Neural cell (in vitro differentiated cells): ENCODE data around the gene ACSS1. TPM values are rescaled to one million over a fixed set of nuclear protein-coding genes. Genes with fewer than 3 reads are reported as not detected.

Source experiments
- H2AFZ ChIP-seq: fragments of 200-600, 300-800 bp; sonication (generic), shearing (Covaris generic); 2 replicates; pipeline ENCODE4 v1.6.0; 2014; ENCODE audit warnings: low read depth, mild to moderate bottlenecking, antibody characterized with exemption, low read length, moderate library complexity
- H3F3A ChIP-seq: fragments of 200-600 bp; shearing (Covaris generic); 2 replicates; pipeline ENCODE4 v1.6.1; 2016; ENCODE audit warnings: mild to moderate bottlenecking, moderate library complexity, mixed read lengths, antibody characterized with exemption, low read length; ENCODE audit not compliant: insufficient read depth, poor library complexity, severe bottlenecking
- H3K27ac ChIP-seq: fragments of 200-600, 300-800 bp; sonication (generic), shearing (Covaris generic); 2 replicates; pipeline ENCODE4 v1.5.1; 2014; ENCODE audit warnings: mild to moderate bottlenecking, low read length, moderate library complexity
- H3K27me3 ChIP-seq: fragments of 300-800, 200-600 bp; sonication (generic), shearing (Covaris generic); 2 replicates; pipeline ENCODE4 v1.6.0; 2014; ENCODE audit warnings: mild to moderate bottlenecking, low read depth, low read length, moderate library complexity; ENCODE audit not compliant: insufficient read depth
- H3K36me3 ChIP-seq: fragments of 300-800, 200-600 bp; sonication (generic), shearing (Covaris generic); 2 replicates; pipeline ENCODE4 v1.5.1; 2014; ENCODE audit warnings: mild to moderate bottlenecking, antibody characterized with exemption, low read length, moderate library complexity; ENCODE audit not compliant: insufficient read depth
- H3K4me2 ChIP-seq: fragments of 300-800, 200-600 bp; sonication (generic), shearing (Covaris generic); 2 replicates; pipeline ENCODE4 v1.6.0; 2014; ENCODE audit warnings: mild to moderate bottlenecking, low read length
- H3K4me3 ChIP-seq: fragments of 300-800, 200-600 bp; sonication (generic), shearing (Covaris generic); 2 replicates; pipeline ENCODE4 v1.5.1; 2014; ENCODE audit warnings: mild to moderate bottlenecking, low read length, moderate library complexity
- H3K79me2 ChIP-seq: fragments of 200-600 bp; shearing (Covaris generic); replicated peaks from 2 replicates; pipeline ENCODE4 v1.6.0; 2014; ENCODE audit warnings: mild to moderate bottlenecking, low read length, moderate library complexity; ENCODE audit not compliant: insufficient read depth
- H3K9ac ChIP-seq: fragments of 300-800, 200-600 bp; sonication (generic), shearing (Covaris generic); 2 replicates; pipeline ENCODE4 v1.6.1; 2016; ENCODE audit warnings: mild to moderate bottlenecking, low read length, mixed read lengths
- H3K9me2 ChIP-seq: fragments of 200-600 bp; shearing (Covaris generic); 2 replicates; pipeline ENCODE4 v1.6.1; 2016; ENCODE audit warnings: mild to moderate bottlenecking, low read length, mixed read lengths; ENCODE audit not compliant: insufficient read depth
- H3K9me3 ChIP-seq: fragments of 200-600, 300-800 bp; sonication (generic), shearing (Covaris generic); 2 replicates; pipeline ENCODE4 v1.6.1; 2016; ENCODE audit warnings: mild to moderate bottlenecking, mixed run types, low read length, moderate library complexity, mixed read lengths
- H4K20me1 ChIP-seq: fragments of 200-600 bp; shearing (Covaris generic); 2 replicates; pipeline ENCODE4 v1.6.1; 2016; ENCODE audit warnings: mild to moderate bottlenecking, mixed run types; ENCODE audit not compliant: insufficient read depth
- CTCF ChIP-seq: fragments of 450-650 bp; IDR thresholded peaks from 2 replicates; pipeline ENCODE4 v1.5.1; 2014; ENCODE audit warnings: antibody characterized with exemption, mild to moderate bottlenecking, moderate library complexity; ENCODE audit not compliant: poor library complexity, severe bottlenecking
- EP300 ChIP-seq: fragments of 450-650 bp; conservative IDR thresholded peaks from 2 replicates; pipeline ENCODE4 v1.6.1; 2014; ENCODE audit warnings: antibody characterized with exemption, mild to moderate bottlenecking, moderate library complexity; ENCODE audit not compliant: poor library complexity, severe bottlenecking
- EZH2 ChIP-seq: fragments of 200-600, 300-800 bp; shearing (Covaris generic), sonication (generic); IDR thresholded peaks from 2 replicates; pipeline ENCODE4 v1.6.1; 2014; ENCODE audit warnings: antibody characterized with exemption, low read length, borderline replicate concordance, mild to moderate bottlenecking; ENCODE audit not compliant: insufficient read depth, poor library complexity, severe bottlenecking
- MXI1 ChIP-seq: fragments of 450-650 bp; conservative IDR thresholded peaks from 2 replicates; pipeline ENCODE4 v1.6.1; 2014; ENCODE audit warnings: antibody characterized with exemption, mild to moderate bottlenecking; ENCODE audit not compliant: poor library complexity, severe bottlenecking
- POLR2AphosphoS5 ChIP-seq: IDR thresholded peaks from 2 replicates; pipeline ENCODE4 v1.6.1; 2012
- RAD21 ChIP-seq: fragments of 450-650 bp; conservative IDR thresholded peaks from 2 replicates; pipeline ENCODE4 v1.6.1; 2014; ENCODE audit warnings: antibody characterized with exemption, mild to moderate bottlenecking, moderate library complexity
- REST ChIP-seq: IDR thresholded peaks from 2 replicates; pipeline ENCODE4 v1.6.1; 2012; ENCODE audit warnings: borderline replicate concordance
- SMC3 ChIP-seq: fragments of 450-650 bp; conservative IDR thresholded peaks from 2 replicates; pipeline ENCODE4 v1.6.1; 2014; ENCODE audit warnings: antibody characterized with exemption, mild to moderate bottlenecking, moderate library complexity; ENCODE audit not compliant: poor library complexity
- TAF1 ChIP-seq: IDR thresholded peaks from 2 replicates; pipeline ENCODE4 v1.6.1; 2012; ENCODE audit warnings: low read depth
- polyA plus RNA-seq: library from polyadenylated mRNA; depleted of rRNA; stranded (reverse); fragments of >200 nt; gene quantifications from 2 replicates; pipeline ENCODE4 v1.2.3, GENCODE V29; 2014

The ACSS1 gene
- polyA plus RNA-seq, 1 donor from 2014 or later = not detected

GRCh38 chr20:24998631-24999445 is 59.1 kb downstream of the ACSS1 start:
- no peaks in the 10 kb centered on the region for H3K9me2 ChIP-seq
- no peaks in the 10 kb centered on the region for H3K36me3 ChIP-seq
- no peaks in the 10 kb centered on the region for H3K79me2 ChIP-seq
- no peaks in the 10 kb centered on the region for H3F3A ChIP-seq
- TF ChIP-seq RAD21 = no peak
- no peak for TF ChIP-seq EP300
- TF ChIP-seq SMC3 = no peak
- TF ChIP-seq EZH2 = no peak
- no peak for TF ChIP-seq TAF1
- no peak for TF ChIP-seq CTCF
- no peaks in the 10 kb centered on the region for H3K9me3 ChIP-seq
- no peaks in the 10 kb centered on the region for H3K27me3 ChIP-seq
- no peaks in the 10 kb centered on the region for H4K20me1 ChIP-seq
- no peak overlapping the region for H2AFZ ChIP-seq
- no peak overlapping the region for H3K4me3 ChIP-seq
- no peak overlapping the region for H3K27ac ChIP-seq
- H3K9ac ChIP-seq = no peak overlapping the region
- no peak overlapping the region for H3K4me2 ChIP-seq

GRCh38 chr20:24998121-24998520 is 59.8 kb downstream of the ACSS1 start:
- Histone ChIP-seq H3F3A (no peaks in the 10 kb centered on the region), H3K27ac (no peak overlapping the region), H3K36me3 (no peaks in the 10 kb centered on the region), H2AFZ (no peak overlapping the region), H4K20me1 (no peaks in the 10 kb centered on the region), H3K9me2 (no peaks in the 10 kb centered on the region), H3K4me3 (no peak overlapping the region), H3K27me3 (no peaks in the 10 kb centered on the region), H3K79me2 (no peaks in the 10 kb centered on the region), H3K4me2 (no peak overlapping the region), H3K9ac (no peak overlapping the region), H3K9me3 (no peaks in the 10 kb centered on the region)
- TF ChIP-seq EZH2 (no peak), RAD21 (no peak), TAF1 (no peak), CTCF (no peak), POLR2AphosphoS5 (no peak), SMC3 (no peak), MXI1 (no peak), EP300 (no peak), REST (no peak)
